ENCODE results near the gene ASB2. TPM values are rescaled to one million over a fixed set of nuclear protein-coding genes. Genes with fewer than 3 reads are reported as not detected.

The ASB2 gene
- total and polyA plus RNA-seq, 2 of the 8 experiments (the other 6 are each of a cell fraction or from before 2014, with no cell fraction given), result 1.0 to 2.1 TPM

DNA sequence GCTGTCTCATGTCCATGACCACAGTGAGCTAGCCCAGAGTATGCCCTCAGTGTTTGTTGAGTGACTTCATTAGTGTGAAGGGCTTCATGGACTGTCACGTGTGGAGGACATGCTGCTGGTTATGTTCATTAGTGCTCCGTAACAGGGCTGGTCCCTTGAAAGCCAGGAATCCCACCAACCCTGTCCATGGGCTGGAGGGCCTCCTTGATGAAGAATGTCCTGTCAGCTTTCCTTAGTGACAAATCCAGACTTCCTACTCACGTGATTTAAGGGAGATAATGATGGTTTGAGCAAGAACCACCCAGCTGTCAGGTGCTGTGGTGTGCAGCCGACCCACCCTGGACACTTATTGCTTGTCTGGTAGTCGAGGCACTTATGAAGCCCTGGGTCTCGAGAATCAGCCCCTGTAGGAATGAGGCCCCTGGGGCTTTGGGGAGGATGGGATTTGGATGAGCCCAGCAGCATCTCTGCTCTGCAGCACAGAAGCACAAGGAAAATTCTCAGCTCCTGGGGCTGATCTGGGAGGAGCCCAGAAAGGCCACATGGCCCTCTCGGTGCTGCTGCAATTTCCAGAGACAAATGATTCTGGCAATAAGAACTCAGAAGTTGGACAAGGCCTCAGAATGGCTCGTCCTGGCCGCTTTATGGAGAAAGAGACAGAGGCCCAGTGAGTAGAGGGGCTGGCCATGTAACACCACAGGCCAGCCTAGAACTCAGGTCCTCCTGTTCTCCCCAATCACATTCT, 86.5 kb downstream of the ASB2 start:
- WGBS, 2 experiments (ENCODE audit: extremely low coverage in 1 of 2, insufficient coverage in 1 of 2, insufficient read length in 1 of 2, insufficient replicate concordance in 2 of 2, low coverage in 1 of 2, low lambda C conversion rate in 2 of 2, missing lambda C conversion rate in 1 of 2), result 90% methylated on average over 9 of the region's 9 CpGs; no CpG with 5 or more reads in 1 of the 2 experiments
- Histone ChIP-seq H3K4ac (replicated peaks; ENCODE audit: insufficient read length, low read depth, low read length) (no peak overlapping the region), H2BK20ac (ENCODE audit: low read length) (no peak overlapping the region), H3K18ac (ENCODE audit: extremely low read depth, low read length) (no peak overlapping the region), H3K4me2 (ENCODE audit: insufficient read depth in 1 of 2, low read depth in 2 of 2, low read length in 2 of 2) (no peak overlapping the region), H3K36me3 (ENCODE audit: control insufficient read depth in 2 of 4, insufficient read depth in 4 of 4, low read length in 3 of 4) (no peaks in the 10 kb centered on the region), H3K23me2 (ENCODE audit: low read depth, low read length) (peaks cover under 1% of the 10 kb centered on the region; the same call in 1 of the 2 replicates), H3K4me1 (replicated peaks in 1 of 4; ENCODE audit: control insufficient read depth in 3 of 4, insufficient read depth in 4 of 4, low read length in 3 of 4) (peaks cover 4 to 20% (median 10%) of the 10 kb centered on the region in 4 experiments), H4K91ac (replicated peaks; ENCODE audit: insufficient read length, low read length) (no peak overlapping the region), H4K5ac (ENCODE audit: insufficient read length, low read depth, low read length) (no peak overlapping the region), H2AFZ (ENCODE audit: low read length) (no peak overlapping the region), H3K4me3 (ENCODE audit: extremely low read depth in 1 of 4, insufficient read depth in 2 of 4, low read depth in 3 of 4, low read length in 4 of 4) (no peak overlapping the region), H4K8ac (ENCODE audit: extremely low read depth, insufficient read depth, low read length) (no peak overlapping the region), H2BK5ac (ENCODE audit: low read depth, low read length) (no peak overlapping the region), H3K14ac (ENCODE audit: insufficient read length) (no peak overlapping the region), H3K23ac (ENCODE audit: insufficient read length) (no peak overlapping the region), H2BK12ac (ENCODE audit: low read depth, low read length) (no peak overlapping the region), H2BK15ac (ENCODE audit: low read length) (no peak overlapping the region), H3K9ac (replicated peaks in 1 of 4; ENCODE audit: extremely low read depth in 1 of 4, low read depth in 3 of 4, low read length in 3 of 4) (no peak overlapping the region), H3K27ac (ENCODE audit: low read depth, low read length) (no peak overlapping the region), H2BK120ac (replicated peaks; ENCODE audit: low read depth, low read length) (no peak overlapping the region), H3K9me3 (ENCODE audit: insufficient read depth in 2 of 2, low read depth in 1 of 2, low read length in 1 of 2) (no peaks in the 10 kb centered on the region), H3K79me2 (ENCODE audit: control insufficient read depth in 1 of 2, insufficient read depth in 2 of 2, low read length in 2 of 2) (no peaks in the 10 kb centered on the region), H2AK5ac (ENCODE audit: low read depth, low read length) (no peak overlapping the region), H3K79me1 (ENCODE audit: low read depth, low read length) (no peaks in the 10 kb centered on the region), H4K20me1 (replicated peaks in 1 of 2; ENCODE audit: control insufficient read depth in 1 of 2, insufficient read depth in 2 of 2, low read length in 2 of 2) (no peaks in the 10 kb centered on the region), H3K27me3 (replicated peaks in 1 of 4; ENCODE audit: control insufficient read depth in 3 of 4, extremely low read depth in 1 of 4, insufficient read depth in 3 of 4, low read length in 3 of 4) (no peaks in the 10 kb centered on the region; a peak in 1 of 7 replicates), H3K56ac (replicated peaks; ENCODE audit: insufficient read length, low read depth, low read length) (no peak overlapping the region)
- no peak for DNase-seq (ENCODE audit: low read depth in 1 of 2, low spot score in 2 of 2)
- ChIA-PET CTCF (ENCODE audit: partially characterized antibody) (interaction anchor here (0.6 to 8.6 kb wide), 15 partner anchors 8 to 1038 kb away, joined by 3 to 57 read pairs (median 5); no protein-coding TSS in a partner anchor), POLR2A (ENCODE audit: partially characterized antibody) (no interaction called here)
- FAIRE-seq, result no peak
- TF ChIP-seq SP2 (IDR thresholded peaks at IDR 0.05; ENCODE audit: low read length), result no peak
